Skeletal muscle tissue (tissue), 4 donors: ENCODE measurements around the gene NBEAL1. TPM values are rescaled to one million over a fixed set of nuclear protein-coding genes. Genes with fewer than 3 reads are reported as not detected.
A peak's percentile ranks its signal among the peaks of the same experiment; 100 is the strongest.
"Not testable (repeated sequence)": the region's sequence is repeated elsewhere in the genome, so short reads cannot be mapped to it uniquely, and the experiment has no call there.

ENCODE experiments used
- H3K27ac ChIP-seq: one replicate; pipeline ENCODE4 v1.7.0; 2013; ENCODE audit warnings: mild to moderate bottlenecking, low read depth, low read length, inconsistent platforms
- H3K27me3 ChIP-seq, 3 donors: one replicate each; pipeline ENCODE4 v1.7.0; 2013; ENCODE audit warnings: low read length in 3 of 3; ENCODE audit not compliant: control insufficient read depth in 3 of 3, insufficient read depth in 3 of 3
- H3K36me3 ChIP-seq, 3 donors: one replicate each; pipeline ENCODE4 v1.7.0; 2013; ENCODE audit warnings: low read length in 3 of 3; ENCODE audit not compliant: control insufficient read depth in 3 of 3, insufficient read depth in 3 of 3
- H3K4me1 ChIP-seq, 3 donors: one replicate each; pipeline ENCODE4 v1.7.0; 2013; ENCODE audit warnings: low read length in 3 of 3, mild to moderate bottlenecking in 3 of 3; ENCODE audit not compliant: control insufficient read depth in 3 of 3, insufficient read depth in 3 of 3
- H3K4me3 ChIP-seq, 3 donors: one replicate each; pipeline ENCODE4 v1.7.0; 2013; ENCODE audit warnings: low read length in 3 of 3
- H3K9ac ChIP-seq, 3 donors: one replicate each; pipeline ENCODE4 v1.7.0; 2013; ENCODE audit warnings: low read length in 3 of 3, mild to moderate bottlenecking in 3 of 3, moderate library complexity in 2 of 3, low read depth in 1 of 3
- H3K9me3 ChIP-seq, 3 donors: one replicate each; pipeline ENCODE4 v1.7.0; 2013; ENCODE audit warnings: low read length in 3 of 3; ENCODE audit not compliant: control insufficient read depth in 3 of 3
- total RNA-seq: library from RNA; depleted of rRNA; stranded (reverse); fragments of >200 nt; gene quantifications from one replicate; pipeline ENCODE4 v1.2.3, GENCODE V29; 2014
- donor health status: Osteomylitis.

Gene NBEAL1
- 29.2 TPM for total RNA-seq

DNA sequence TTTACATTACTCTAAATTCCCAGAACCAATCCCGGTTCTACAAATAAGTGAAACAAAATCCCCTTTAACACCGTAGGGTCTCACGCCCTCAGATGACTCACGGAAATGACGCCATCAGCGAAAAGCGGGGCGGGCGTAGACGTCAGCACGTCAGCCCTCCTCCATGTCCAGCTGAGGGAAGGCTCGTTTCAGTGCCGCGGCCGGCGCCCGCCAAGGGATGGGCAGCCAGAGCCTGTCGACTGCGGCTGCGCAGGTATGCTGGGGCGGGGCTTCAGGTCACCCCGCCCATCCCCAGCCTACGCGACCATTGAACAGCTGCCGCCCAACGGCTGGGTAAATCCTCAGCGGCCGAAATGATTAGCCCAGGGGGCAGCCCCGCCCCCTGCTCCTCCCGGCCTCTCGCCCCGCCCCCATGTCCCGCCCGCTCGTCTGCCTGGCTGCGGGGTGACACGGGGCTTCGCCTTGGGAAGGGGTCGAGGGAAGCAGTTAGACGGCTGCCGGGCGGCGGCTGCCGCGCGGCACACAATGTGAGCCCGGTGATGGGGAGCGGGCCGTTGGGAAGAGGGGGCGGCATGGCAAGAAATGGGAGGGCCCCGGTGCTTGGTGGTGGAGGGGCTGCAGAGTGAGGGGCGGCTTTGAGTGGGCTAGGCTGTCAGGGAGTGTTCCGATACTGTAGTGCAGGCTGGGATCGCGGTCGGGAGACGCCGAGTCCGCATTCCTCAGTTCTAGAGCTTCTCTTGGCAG lies at the start of gene NBEAL1:
Gene NBEAL1, plus strand, starts transcription at position 420 of the 744 bp plus-strand sequence. CDS start 1,510 bp downstream, outside the sequence.
- peak within 1 kb of the TSS; percentile 96 for H3K27ac ChIP-seq
- peaks cover 5 to 15% (median 10%) of the 10 kb centered on the region in 3 donors for H3K4me1 ChIP-seq
- no peaks in the 10 kb centered on the region for H3K9me3 ChIP-seq
- peak within 1 kb of the TSS; percentile 91 to 96 (median 93) for H3K9ac ChIP-seq
- peak within 1 kb of the TSS; percentile 92 to 97 (median 94) for H3K4me3 ChIP-seq
- no peaks in the 10 kb centered on the region for H3K36me3 ChIP-seq
- no peaks in the 10 kb centered on the region for H3K27me3 ChIP-seq

DNA sequence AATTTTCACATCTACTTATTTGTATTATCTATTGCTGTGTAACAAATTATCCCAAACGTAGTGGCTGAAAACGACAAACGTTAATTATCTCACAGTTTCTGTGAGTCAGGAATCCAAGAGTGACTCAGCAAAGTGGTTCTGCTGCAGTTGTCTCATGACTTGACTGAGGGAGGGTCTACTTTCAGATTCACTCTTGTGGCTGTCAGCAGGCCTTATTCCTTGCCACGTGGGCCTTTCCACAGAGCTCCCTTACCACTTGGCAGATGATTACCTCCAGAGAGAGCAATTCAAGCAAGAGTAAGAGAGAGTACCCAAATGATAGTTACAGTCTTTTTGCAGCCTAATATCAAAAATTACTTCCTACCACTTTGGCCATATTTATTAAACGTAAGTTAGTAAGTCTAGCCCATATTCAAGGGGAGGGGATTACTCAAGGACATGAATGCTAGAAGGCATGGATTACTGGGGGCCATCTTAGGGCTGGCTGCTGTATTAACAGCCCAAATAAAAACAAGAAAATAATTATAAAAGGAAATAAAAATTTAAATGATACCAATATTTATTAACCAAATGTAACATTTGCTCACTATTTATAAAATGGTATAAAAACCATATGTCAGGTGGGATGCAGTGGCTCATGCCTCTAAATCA lies 48.7 kb upstream of the NBEAL1 start:
- Histone ChIP-seq H3K27ac (no peak overlapping the region), H3K4me1 (no peaks in the 10 kb centered on the region), H3K9ac (no peak overlapping the region), H3K9me3 (no peaks in the 10 kb centered on the region), H3K4me3 (no peak overlapping the region), H3K36me3 (peaks cover 2 to 4% (median 4%) of the 10 kb centered on the region in 3 donors), H3K27me3 (no peaks in the 10 kb centered on the region)

DNA sequence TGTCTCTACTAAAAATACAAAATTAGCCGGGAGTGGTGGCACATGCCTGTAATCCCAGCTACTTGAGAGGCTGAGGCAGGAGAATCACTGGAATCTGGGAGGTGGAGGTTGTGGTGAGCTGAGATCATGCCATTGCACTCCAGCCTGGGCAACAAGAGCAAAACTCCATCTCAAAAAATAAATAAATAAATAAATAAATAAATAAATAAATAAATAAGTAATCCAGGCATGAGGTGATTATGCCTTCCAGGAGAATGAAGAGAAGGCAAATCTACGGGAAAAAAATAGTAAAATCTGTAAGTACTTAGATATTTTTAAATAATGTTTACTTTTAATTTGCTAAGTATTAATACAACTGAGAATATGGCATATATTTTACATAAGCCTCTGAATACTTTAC lies 45.3 kb upstream of the NBEAL1 start:
- H3K9ac ChIP-seq, H3K27me3 ChIP-seq, H3K9me3 ChIP-seq, H3K27ac ChIP-seq, H3K4me3 ChIP-seq, H3K4me1 ChIP-seq: not testable (repeated sequence)
- peaks cover 4 to 12% (median 9%) of the 10 kb centered on the region in 3 donors for H3K36me3 ChIP-seq

DNA sequence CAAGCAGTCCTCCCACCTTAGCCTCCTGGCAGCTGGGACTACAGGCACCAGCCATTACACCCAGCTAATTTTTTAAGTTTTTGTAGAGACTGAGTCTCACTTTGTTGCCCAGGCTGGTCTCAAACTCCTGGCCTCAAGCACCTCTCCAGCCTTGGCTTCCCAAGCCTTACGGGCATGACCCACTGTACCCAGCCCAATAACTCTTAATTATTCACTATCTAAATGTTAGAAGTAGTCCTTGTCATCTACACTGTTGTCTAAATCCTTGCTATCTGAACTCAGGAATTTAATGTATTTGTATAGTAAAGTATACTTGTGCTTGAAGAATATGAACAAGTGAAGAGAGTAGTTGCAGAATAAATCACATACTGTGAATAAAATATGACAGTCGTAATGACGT lies 37.9 kb upstream of the NBEAL1 start:
- Histone ChIP-seq H3K9me3 (no peaks in the 10 kb centered on the region), H3K27me3 (no peaks in the 10 kb centered on the region), H3K36me3 (peaks cover 8 to 28% (median 23%) of the 10 kb centered on the region in 3 donors), H3K4me1 (no peaks in the 10 kb centered on the region), H3K27ac (no peak overlapping the region), H3K9ac (no peak overlapping the region), H3K4me3 (no peak overlapping the region)

DNA sequence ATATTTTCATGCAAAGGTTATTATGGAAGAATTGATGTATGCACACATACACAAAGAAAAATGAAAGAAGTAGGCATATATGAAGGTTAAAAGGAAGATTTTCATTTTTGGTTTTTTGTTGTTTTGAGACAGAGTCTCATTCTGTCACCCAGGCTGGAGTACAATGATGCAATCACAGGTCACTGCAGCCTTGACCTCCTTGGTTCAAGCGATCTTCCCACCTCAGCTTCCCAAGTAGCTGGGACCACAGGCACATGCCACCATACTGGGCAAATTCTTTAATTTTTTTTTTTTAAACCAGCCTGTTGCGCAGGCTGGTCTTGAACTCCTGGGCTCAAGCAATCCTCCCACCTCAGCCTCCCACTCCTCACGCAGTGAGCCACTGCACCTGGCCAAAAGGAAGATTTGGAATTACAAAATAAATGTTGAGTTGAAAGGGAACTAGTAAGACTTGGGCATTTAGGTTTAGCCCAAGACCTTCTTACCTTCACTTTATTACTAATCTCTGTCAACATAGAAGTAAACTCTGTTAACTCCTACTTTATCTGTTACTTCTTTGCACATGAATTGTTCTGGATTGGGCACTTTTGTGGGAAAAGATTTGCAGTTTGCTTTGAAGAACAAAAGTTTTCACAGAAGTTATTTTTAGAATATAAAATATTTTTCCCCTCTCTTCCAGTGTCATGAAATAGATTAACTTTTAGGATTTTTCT lies 31.7 kb upstream of the NBEAL1 start:
- no peak overlapping the region for H3K4me3 ChIP-seq
- H3K27ac ChIP-seq: no peak overlapping the region
- H3K36me3 ChIP-seq: peaks cover 5 to 24% (median 8%) of the 10 kb centered on the region in 3 donors
- H3K9ac ChIP-seq: no peak overlapping the region
- H3K4me1 ChIP-seq: no peaks in the 10 kb centered on the region
- no peaks in the 10 kb centered on the region for H3K9me3 ChIP-seq
- H3K27me3 ChIP-seq: no peaks in the 10 kb centered on the region

DNA sequence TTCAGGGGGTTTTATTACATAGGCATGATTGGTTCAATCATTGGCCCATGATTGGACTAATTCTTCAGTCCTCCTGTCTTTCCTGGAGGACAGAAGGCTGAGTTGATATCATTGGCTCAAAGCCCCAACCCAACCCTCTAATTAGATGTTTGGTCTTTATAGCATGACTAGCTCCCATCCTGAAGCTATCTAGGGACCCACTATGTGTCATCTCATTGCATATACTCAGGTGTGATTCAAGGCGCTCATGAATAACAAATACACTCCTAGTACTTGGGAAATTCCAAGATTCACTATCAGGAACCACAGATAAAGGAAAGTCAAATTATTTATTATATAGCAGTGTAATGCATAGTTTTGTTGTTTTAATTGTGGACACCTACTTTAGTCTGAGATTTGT lies 24.9 kb upstream of the NBEAL1 start:
- Histone ChIP-seq H3K9me3 (no peaks in the 10 kb centered on the region), H3K27ac (no peak overlapping the region), H3K4me1 (no peaks in the 10 kb centered on the region), H3K27me3 (no peaks in the 10 kb centered on the region), H3K9ac (no peak overlapping the region), H3K36me3 (no peaks in the 10 kb centered on the region), H3K4me3 (no peak overlapping the region)

DNA sequence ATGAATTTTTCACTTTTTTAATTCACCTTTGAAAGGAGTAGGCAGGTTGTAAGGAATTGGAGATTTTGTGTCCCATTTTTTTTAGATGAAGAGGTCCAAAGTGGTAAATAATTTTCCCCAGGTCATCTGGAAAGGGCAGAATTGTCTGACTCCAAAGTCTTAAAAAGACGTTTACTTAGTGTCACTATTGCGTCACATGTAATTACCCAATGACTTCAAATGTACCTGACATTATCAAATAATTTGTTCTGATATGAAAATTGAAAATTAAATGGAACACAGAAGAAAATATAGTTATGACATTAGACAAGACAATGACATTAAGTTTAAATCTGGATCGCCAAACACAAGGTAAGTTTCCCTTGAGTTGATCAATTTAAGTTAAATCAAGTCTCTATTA lies 24.2 kb upstream of the NBEAL1 start:
- Histone ChIP-seq H3K9ac (no peak overlapping the region), H3K4me1 (no peaks in the 10 kb centered on the region), H3K36me3 (no peaks in the 10 kb centered on the region), H3K4me3 (no peak overlapping the region), H3K27me3 (no peaks in the 10 kb centered on the region), H3K9me3 (no peaks in the 10 kb centered on the region), H3K27ac (no peak overlapping the region)

DNA sequence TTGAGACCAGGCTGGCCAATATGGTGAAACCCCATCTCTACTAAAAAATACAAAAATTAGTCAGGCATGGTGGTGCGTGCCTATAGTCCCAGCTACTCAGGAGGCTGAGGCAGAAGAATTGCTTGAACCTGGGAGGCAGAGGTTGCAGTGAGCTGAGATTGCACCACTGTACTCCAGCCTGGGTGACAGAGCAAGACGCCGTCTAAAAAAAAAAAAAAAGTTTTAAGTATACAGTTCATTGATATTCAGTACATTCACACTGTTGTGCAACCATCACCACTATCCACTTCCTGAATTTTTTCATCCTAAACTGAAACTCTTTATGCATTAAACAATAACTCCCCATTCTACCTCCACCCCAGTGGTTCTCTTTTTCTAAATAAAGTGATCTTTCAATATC lies 17.6 kb upstream of the NBEAL1 start:
- H3K27ac ChIP-seq, H3K9me3 ChIP-seq, H3K36me3 ChIP-seq, H3K9ac ChIP-seq, H3K4me1 ChIP-seq, H3K4me3 ChIP-seq, H3K27me3 ChIP-seq: not testable (repeated sequence)

DNA sequence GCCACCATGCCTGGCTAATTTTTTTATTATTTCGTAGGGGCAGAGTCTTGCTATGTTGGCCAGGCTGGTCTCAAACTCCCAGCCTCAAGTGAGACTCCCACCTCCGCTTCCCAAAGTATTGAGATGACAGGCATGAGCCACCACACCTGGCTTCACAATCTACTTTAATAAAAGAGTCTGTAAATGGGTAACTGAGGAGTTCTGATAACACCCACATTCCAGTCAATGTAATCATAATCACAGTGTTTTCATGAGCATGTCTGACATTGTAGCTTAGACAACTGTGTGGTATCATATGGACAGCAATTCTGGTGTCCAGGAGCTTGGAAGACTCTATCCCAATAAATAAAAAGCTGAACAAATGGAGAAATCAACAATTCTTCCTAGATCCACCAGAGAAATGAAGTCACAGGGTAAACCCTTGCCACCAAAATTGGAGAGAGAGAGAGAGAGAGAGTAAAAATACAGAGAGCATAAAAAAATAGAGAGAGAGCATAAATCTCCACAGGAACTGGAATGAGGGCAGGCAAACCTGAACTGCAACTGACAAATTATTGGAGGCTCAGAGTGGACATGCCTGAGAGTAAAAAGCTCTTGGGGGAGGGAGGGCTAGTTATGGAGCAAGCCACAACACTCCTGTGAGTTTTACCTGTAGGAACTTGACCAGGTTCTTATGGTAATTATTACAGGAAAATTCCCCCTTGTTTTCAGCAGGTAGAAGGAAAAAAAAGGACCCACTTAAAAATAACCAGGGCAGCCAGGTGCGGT lies 12.4 kb upstream of the NBEAL1 start:
- H3K9me3 ChIP-seq: no peaks in the 10 kb centered on the region
- no peak overlapping the region for H3K27ac ChIP-seq
- H3K4me3 ChIP-seq: no peak overlapping the region
- no peaks in the 10 kb centered on the region for H3K4me1 ChIP-seq
- no peaks in the 10 kb centered on the region for H3K36me3 ChIP-seq
- no peak overlapping the region for H3K9ac ChIP-seq
- H3K27me3 ChIP-seq: no peaks in the 10 kb centered on the region
